Astrocyte of the cerebellum (primary cell): Measurements from ENCODE around the gene OBP2B.
"Not testable (repeated sequence)": the region's sequence is repeated elsewhere in the genome, so short reads cannot be mapped to it uniquely, and the experiment has no call there.

ENCODE experiments used
- DNase-seq: peaks from one replicate; pipeline ENCODE4 v3.0.0-alpha.2; 2011; ENCODE audit warnings: low read depth
- H3K4me3 ChIP-seq: 2 replicates; pipeline ENCODE4 v1.5.1; 2011; ENCODE audit warnings: mild to moderate bottlenecking, low read depth, low read length, moderate library complexity
- CTCF ChIP-seq: IDR thresholded peaks from 2 replicates; pipeline ENCODE4 v1.5.1; 2012; ENCODE audit warnings: low read length, low read depth, moderate library complexity, mild to moderate bottlenecking; ENCODE audit errors: missing control alignments
- in situ Hi-C: cut with HindIII; loops from 2 replicates; pipeline ENCODE4 v1.10.0; 2017; ENCODE audit warnings: low sequenced_read_pairs

OBP2B gene

GRCh38 chr9:133181561-133181960, 27.5 kb downstream of the OBP2B start:
- no peak for TF ChIP-seq CTCF
- H3K4me3 ChIP-seq, result no peak overlapping the region
- in situ Hi-C loops, result loop anchor here (5.0 kb wide), 1 partner anchor 64 kb away; no protein-coding TSS in a partner anchor

DNA sequence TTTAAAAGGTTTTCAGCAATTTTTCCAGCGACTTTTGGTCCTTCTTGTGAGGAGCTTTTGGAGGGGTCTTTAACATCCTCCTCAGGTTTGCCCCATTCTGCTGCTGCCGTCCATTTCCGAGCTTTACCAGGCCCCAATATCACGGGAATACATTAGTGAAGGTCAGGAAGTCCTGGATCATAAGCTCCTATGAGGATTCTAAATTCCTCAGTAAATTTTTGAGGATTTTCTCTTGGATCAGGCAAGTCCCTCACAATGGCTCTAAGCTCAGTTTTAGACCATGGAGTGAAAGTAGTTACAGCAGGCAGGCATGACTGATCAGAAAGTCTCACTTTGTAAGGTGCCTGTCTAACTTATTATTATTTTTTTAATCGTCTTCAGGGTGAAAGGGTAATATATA, 28.1 kb downstream of the OBP2B start:
- no peak for DNase-seq
- in situ Hi-C loops, result loop anchor here (5.0 kb wide), 1 partner anchor 64 kb away; no protein-coding TSS in a partner anchor
- no peak overlapping the region for H3K4me3 ChIP-seq
- TF ChIP-seq CTCF, result no peak

More at GRCh38 chr9:133181561-133181960, 27.5 kb downstream of the OBP2B start:
- DNase-seq, result no peak

- no peak overlapping the region for H3K4me3 ChIP-seq
- TF ChIP-seq CTCF, result no peak
- in situ Hi-C loops, result no loop called here
- no peak for DNase-seq
Observed at GRCh38 chr9:133173056-133173455, 36.0 kb downstream of the OBP2B start.

- H3K4me3 ChIP-seq, result no peak overlapping the region
- no peak for TF ChIP-seq CTCF
- no peak for DNase-seq
- in situ Hi-C loops, result no loop called here
Observed at GRCh38 chr9:133171161-133171961, 37.7 kb downstream of the OBP2B start.

DNA sequence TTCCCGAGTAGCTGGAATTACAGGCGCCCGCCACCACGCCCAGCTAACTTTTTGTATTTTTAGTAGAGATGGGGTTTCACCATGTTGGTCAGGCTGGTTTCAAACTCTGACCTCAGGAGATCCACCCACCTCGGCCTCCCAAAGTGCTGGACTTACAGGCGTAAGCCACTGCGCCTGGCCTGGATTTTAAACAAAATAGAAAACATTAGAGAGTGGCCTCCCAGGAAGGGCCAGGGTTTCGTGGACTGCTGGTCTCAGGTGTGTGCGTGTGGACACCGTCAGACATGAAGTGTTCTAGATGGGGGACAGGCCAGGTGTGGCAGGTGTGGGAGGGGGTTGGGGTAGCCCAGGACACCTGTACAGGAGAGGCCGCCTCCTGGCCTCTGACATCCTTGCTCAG, 38.3 kb downstream of the OBP2B start:
- in situ Hi-C loops, result no loop called here
- no peak overlapping the region for H3K4me3 ChIP-seq
- TF ChIP-seq CTCF, result no peak
- no peak for DNase-seq

GRCh38 chr9:133169687-133170086, 39.4 kb downstream of the OBP2B start:
- in situ Hi-C loops, H3K4me3 ChIP-seq, DNase-seq: not testable (repeated sequence)

GRCh38 chr9:133169102-133169501, 39.9 kb downstream of the OBP2B start:
- in situ Hi-C loops, result no loop called here
- no peak overlapping the region for H3K4me3 ChIP-seq
- no peak for TF ChIP-seq CTCF
- no peak for DNase-seq
